Ectodermal cell (in vitro differentiated cells): ENCODE measurements around the gene ZNF835.
"Not testable (repeated sequence)": the region's sequence is repeated elsewhere in the genome, so short reads cannot be mapped to it uniquely, and the experiment has no call there.

ENCODE experiments used
- H3K27ac ChIP-seq: 2 replicates; pipeline ENCODE4 v1.7.0; 2013; ENCODE audit warnings: mild to moderate bottlenecking, low read depth, low read length; ENCODE audit not compliant: insufficient read depth, poor library complexity, severe bottlenecking
- H3K27me3 ChIP-seq: 2 replicates; pipeline ENCODE4 v1.7.0; 2013; ENCODE audit warnings: mild to moderate bottlenecking, low read length; ENCODE audit not compliant: insufficient read depth, control insufficient read depth, poor library complexity, severe bottlenecking
- H3K36me3 ChIP-seq: one replicate; pipeline ENCODE4 v1.7.0; 2013; ENCODE audit warnings: low read length; ENCODE audit not compliant: control insufficient read depth, insufficient read depth
- H3K4me1 ChIP-seq: one replicate; pipeline ENCODE4 v1.7.0; 2013; ENCODE audit warnings: low read length; ENCODE audit not compliant: control insufficient read depth, insufficient read depth
- H3K4me3 ChIP-seq: 2 replicates; pipeline ENCODE4 v1.7.0; 2013; ENCODE audit warnings: low read depth, low read length, control low read depth; ENCODE audit not compliant: insufficient read depth
- H3K9me3 ChIP-seq: 2 replicates; pipeline ENCODE4 v1.7.0; 2013; ENCODE audit warnings: mild to moderate bottlenecking, low read length, moderate library complexity; ENCODE audit not compliant: control insufficient read depth
- WGBS, 2 experiments: methylation state at CpG; one replicate each; pipeline ENCODE4 v1.1.7; 2013; ENCODE audit warnings: missing lambda C conversion rate in 2 of 2; 5-methylcytosine and 5-hydroxymethylcytosine counted together

ZNF835 gene

DNA sequence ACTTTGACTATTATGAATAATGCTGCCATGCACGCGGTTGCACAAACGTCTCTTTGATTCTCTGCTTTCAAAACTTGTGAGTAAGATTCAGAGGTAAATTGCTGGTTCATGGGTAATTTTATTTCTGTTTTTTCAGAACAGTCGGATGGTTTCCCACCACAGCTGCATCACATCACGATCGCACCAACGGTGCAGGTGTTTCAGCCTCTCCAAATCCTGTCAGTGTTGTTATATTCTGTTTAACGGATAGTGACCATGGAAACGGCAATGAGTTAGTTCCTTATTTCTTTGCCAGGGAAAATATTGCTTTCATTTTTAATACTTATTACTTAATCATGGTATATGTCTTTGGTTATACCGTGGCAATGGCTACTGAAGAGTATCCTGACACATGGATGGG, 19.1 kb upstream of the ZNF835 start:
- Histone ChIP-seq H3K9me3 (peaks cover 12% of the 10 kb centered on the region), H3K4me1 (no peaks in the 10 kb centered on the region), H3K4me3 (no peak overlapping the region), H3K27ac (no peak overlapping the region), H3K36me3 (no peaks in the 10 kb centered on the region), H3K27me3 (no peaks in the 10 kb centered on the region)
- 90 to 91% methylated on average over 8 to 10 of the region's 10 CpGs for WGBS, 2 experiments

DNA sequence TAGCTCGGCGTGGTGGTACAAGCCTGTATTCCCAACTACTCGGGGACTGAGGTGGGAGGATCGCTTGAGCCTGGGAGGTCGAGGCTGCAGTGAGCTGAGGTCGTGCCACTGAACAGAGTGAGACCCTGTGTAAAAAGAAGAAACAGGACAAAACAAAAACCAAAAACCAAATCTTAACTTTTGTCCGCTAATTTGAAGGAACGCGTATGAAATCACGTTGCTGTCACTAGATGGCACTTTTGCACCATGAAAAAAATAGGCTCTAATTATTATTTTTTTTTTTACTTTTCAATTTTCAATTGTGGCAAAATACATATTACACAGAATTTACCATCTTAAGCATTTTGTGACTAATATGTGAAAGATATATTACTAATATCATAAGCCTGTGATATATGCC, 17.6 kb upstream of the ZNF835 start:
- WGBS, 2 experiments = 77 to 81% methylated on average over 9 to 10 of the region's 10 CpGs
- no peaks in the 10 kb centered on the region for H3K27me3 ChIP-seq
- H3K9me3 ChIP-seq = peaks cover 6% of the 10 kb centered on the region
- H3K27ac ChIP-seq = no peak overlapping the region
- H3K36me3 ChIP-seq = no peaks in the 10 kb centered on the region
- no peak overlapping the region for H3K4me3 ChIP-seq
- no peaks in the 10 kb centered on the region for H3K4me1 ChIP-seq

DNA sequence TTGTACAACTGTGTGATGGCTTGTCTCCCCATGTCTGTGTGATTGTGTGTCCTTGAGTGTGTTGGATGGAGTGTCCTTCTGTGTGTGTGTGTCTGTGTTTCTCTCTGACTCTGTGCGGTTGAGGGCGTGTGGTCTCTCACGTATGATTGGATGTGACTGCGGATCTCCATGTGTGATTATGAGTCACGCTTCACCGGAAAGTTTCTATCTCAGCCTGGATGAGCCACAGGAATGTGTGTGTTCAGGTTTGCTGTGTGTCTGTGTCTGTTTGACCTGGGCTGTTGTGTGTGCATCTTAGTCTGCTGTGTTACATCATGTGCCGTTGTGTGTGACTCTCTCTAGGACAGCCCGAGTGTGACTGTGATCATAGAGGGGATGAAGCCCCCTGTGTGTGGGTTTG, 15.5 kb upstream of the ZNF835 start:
- H3K4me3 ChIP-seq = no peak overlapping the region
- H3K4me1 ChIP-seq = no peaks in the 10 kb centered on the region
- no peak overlapping the region for H3K27ac ChIP-seq
- no peaks in the 10 kb centered on the region for H3K27me3 ChIP-seq
- 75 to 78% methylated on average over 8 of the region's 8 CpGs for WGBS, 2 experiments
- no peaks in the 10 kb centered on the region for H3K36me3 ChIP-seq
- H3K9me3 ChIP-seq = peaks cover 5% of the 10 kb centered on the region

DNA sequence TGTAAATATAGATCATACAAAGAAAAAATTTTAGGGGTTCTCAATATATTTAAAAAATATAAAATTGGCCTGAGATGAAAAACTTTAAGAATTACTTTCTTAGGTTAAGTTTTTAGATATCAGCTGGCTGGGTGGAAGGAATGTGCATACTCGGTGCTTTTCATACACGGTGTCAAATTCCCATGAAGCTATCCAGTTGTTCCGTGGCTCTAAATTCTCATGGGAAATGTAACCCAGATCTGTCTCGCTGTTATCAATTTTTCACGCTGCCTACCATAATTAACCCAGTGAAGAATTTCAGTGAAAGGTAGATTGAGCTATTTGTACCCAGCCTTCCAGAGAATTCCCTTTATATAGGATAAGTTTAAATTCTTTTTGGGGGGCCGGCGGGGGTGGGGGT, 11.6 kb upstream of the ZNF835 start:
- H3K27ac ChIP-seq = no peak overlapping the region
- no peaks in the 10 kb centered on the region for H3K36me3 ChIP-seq
- H3K4me3 ChIP-seq = no peak overlapping the region
- no peaks in the 10 kb centered on the region for H3K4me1 ChIP-seq
- no peaks in the 10 kb centered on the region for H3K27me3 ChIP-seq
- 70 to 74% methylated on average over 5 to 7 of the region's 7 CpGs for WGBS, 2 experiments
- H3K9me3 ChIP-seq = peaks cover 11% of the 10 kb centered on the region

DNA sequence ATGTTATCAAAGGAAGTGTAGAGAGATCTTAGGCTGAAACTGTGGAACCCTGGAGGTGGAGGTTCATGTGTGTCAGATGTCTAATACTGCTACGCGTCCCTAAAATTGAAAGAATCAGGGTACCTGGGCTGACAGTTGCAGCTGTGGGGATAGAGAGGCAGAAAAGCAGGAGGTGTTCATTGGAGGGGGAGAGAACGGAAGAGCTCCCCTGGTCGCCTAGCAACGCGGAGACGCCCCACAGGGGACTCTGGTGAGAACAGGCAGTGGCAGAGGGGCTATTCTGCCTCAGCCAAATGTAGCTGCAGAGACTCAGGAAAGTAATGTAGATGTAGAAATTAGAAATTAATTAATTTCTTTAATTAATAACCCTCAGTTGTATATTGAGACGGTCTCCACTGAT, 10.1 kb upstream of the ZNF835 start:
- Histone ChIP-seq H3K27ac (no peak overlapping the region), H3K9me3 (peaks cover 7% of the 10 kb centered on the region), H3K36me3 (no peaks in the 10 kb centered on the region), H3K27me3 (no peaks in the 10 kb centered on the region), H3K4me1 (no peaks in the 10 kb centered on the region), H3K4me3 (no peak overlapping the region)
- WGBS, 2 experiments = 80 to 84% methylated on average over 8 of the region's 8 CpGs

DNA sequence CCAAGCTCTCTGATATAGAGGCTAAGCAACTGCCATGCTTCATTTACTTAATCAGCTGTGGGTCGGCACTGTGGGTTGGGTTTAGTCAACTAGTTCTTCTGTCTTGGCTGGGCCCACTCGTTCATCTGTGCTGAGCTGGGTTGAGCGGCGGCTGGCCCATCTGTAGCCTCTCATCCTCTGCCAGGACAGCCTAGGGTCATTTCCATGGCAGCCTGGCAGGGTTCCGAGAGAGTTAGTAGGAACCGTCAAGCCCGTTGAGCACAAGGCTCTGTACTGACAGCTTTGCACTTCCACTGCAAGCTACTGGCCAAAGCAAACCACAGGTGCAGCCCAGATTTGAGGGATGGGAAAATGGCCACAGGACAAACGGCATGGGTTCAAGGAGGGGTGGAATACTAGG, 6.6 kb upstream of the ZNF835 start:
- Histone ChIP-seq H3K4me3 (no peak overlapping the region), H3K36me3 (no peaks in the 10 kb centered on the region), H3K27ac (no peak overlapping the region), H3K4me1 (no peaks in the 10 kb centered on the region), H3K27me3 (no peaks in the 10 kb centered on the region), H3K9me3 (peaks cover 14% of the 10 kb centered on the region)
- 80 to 86% methylated on average over 8 of the region's 8 CpGs for WGBS, 2 experiments

DNA sequence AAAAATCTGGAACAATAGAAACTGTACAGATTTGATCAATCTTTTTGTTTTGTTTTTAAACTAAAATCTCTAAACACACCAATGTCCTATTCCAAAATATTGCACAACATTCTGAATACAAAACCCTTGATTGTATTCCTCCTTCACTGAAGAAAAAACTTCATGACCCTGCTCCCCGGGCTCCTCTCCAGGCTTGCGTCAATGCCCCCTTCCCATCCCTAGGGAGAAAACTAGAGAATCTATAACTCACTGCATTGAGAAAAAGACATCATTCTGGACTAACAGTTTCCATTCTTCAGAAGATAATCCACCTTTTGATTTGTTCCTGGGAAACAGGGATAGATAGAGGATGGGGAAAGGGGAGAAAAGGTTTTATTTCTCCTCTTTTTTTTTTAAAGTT, 1.1 kb upstream of the ZNF835 start:
- not testable (repeated sequence) for H3K4me1 ChIP-seq, H3K4me3 ChIP-seq, H3K36me3 ChIP-seq, H3K27me3 ChIP-seq, H3K27ac ChIP-seq
- WGBS, 2 experiments = 94 to 95% methylated on average over 2 of the region's 2 CpGs
- peaks cover 11% of the 10 kb centered on the region for H3K9me3 ChIP-seq

DNA sequence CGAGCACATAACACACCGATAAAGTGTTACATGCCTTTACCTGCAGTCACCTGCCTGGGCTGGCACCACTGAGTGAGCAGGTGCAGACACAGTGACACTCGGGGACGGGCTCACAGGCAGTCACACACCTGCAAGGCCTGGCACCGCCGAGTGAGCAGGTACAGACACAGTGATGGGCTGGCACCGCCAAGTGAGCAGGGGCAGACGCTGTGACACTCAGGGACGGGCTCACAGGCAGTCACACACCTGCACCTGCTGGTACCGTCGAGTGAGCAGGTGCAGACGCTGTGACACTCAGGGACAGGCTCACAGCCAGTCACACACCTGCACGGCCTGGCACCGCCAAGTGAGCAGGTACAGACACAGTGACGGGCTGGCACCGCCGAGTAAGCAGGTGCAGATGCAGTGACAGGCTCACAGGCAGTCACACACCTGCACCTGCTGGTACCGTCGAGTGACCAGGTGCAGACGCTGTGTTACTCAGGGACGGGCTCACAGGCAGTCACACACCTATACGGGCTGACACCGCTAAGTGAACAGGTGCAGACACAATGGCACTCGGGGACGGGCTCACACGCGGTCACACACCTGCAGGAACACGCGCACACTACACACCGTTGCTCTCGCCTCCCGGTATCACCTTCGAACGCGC, 470 bp downstream of the ZNF835 start:
- H3K9me3 ChIP-seq = peaks cover 11% of the 10 kb centered on the region
- H3K27me3 ChIP-seq = no peaks in the 10 kb centered on the region
- H3K4me3 ChIP-seq = no peak overlapping the region
- no peaks in the 10 kb centered on the region for H3K36me3 ChIP-seq
- WGBS, 2 experiments = 90 to 91% methylated on average over 35 of the region's 35 CpGs
- H3K4me1 ChIP-seq = no peaks in the 10 kb centered on the region
- H3K27ac ChIP-seq = no peak overlapping the region

DNA sequence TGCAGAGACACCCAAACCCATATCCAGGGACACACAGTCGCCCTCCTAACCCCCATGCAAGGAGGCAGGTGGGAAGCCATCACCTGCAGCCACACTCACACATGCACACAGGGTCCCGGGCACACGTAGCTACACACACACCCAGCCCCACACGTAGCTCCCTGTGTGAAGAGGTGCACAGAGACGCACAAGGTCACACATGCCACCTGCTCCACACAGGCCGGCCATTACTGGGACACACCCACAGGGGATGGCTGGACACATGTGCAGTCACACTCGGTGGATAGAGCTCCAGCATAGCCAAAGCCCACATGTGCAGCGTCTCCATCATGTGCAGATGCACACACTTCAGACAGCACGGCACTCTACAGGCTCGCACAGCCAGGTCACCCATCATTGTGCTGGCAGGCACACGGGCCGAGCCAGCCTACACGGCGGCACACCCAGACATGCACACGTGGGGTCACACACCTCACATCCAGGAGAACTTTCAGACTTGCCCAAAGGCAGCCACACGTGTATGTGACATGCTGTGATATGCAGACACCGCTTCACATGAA, 1.1 kb downstream of the ZNF835 start:
- H3K27ac ChIP-seq = no peak overlapping the region
- H3K4me3 ChIP-seq = no peak overlapping the region
- no peaks in the 10 kb centered on the region for H3K36me3 ChIP-seq
- H3K27me3 ChIP-seq = no peaks in the 10 kb centered on the region
- H3K4me1 ChIP-seq = no peaks in the 10 kb centered on the region
- WGBS, 2 experiments = 82 to 83% methylated on average over 17 of the region's 17 CpGs
- peaks cover 10% of the 10 kb centered on the region for H3K9me3 ChIP-seq

DNA sequence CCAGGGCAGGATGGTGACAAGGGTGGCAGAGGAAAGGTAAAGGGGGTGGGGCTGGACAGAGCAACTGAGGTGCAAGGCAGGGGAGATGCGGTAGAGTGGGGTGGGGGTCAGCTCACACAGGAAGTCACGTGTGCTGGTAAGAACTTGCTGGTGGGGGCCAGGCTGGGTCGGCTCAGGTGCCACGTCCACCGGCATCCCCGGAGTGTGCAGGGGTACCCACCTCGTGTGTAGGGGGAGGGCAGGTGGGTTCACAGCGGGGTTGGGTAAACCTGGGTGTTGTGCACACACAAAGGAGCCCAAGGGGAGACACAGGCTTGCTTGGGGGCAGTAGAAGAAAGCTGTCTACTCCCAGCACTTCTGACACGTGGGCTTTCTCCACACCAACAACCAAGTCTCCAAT, 2.9 kb downstream of the ZNF835 start:
- 55 to 63% methylated on average over 9 of the region's 9 CpGs for WGBS, 2 experiments
- Histone ChIP-seq H3K27ac (no peak overlapping the region), H3K4me3 (no peak overlapping the region), H3K27me3 (no peaks in the 10 kb centered on the region), H3K4me1 (no peaks in the 10 kb centered on the region), H3K9me3 (peaks cover 3% of the 10 kb centered on the region), H3K36me3 (no peaks in the 10 kb centered on the region)
